Ishikawa (cell line): ENCODE results near the gene WDR41.

Experiments used
- CEBPB ChIP-seq: IDR thresholded peaks from 2 replicates; pipeline ENCODE4 v1.6.1; 2012
- CREB1 ChIP-seq: IDR thresholded peaks from 2 replicates; pipeline ENCODE4 v1.6.1; 2012; ENCODE audit warnings: low read depth
- EP300 ChIP-seq: IDR thresholded peaks from 2 replicates; pipeline ENCODE4 v1.6.1; 2012; ENCODE audit warnings: borderline replicate concordance
- MAX ChIP-seq: IDR thresholded peaks from 2 replicates; pipeline ENCODE4 v1.6.1; 2012
- RAD21 ChIP-seq: IDR thresholded peaks from 2 replicates; pipeline ENCODE4 v1.6.1; 2012; ENCODE audit warnings: low read depth
- TAF1 ChIP-seq: IDR thresholded peaks from 2 replicates; pipeline ENCODE4 v1.6.1; 2012; ENCODE audit warnings: low read depth, mild to moderate bottlenecking
- TCF12 ChIP-seq: IDR thresholded peaks from 2 replicates; pipeline ENCODE4 v1.6.1; 2012; ENCODE audit warnings: low read depth
- YY1 ChIP-seq: IDR thresholded peaks from 2 replicates; pipeline ENCODE4 v1.6.1; 2012; ENCODE audit warnings: low read depth
- ZBTB7A ChIP-seq: IDR thresholded peaks from 2 replicates; pipeline ENCODE4 v1.6.1; 2012; ENCODE audit warnings: low read depth
- TF ChIP-seq, protein P1 (sequence below): IDR thresholded peaks from 2 replicates; pipeline ENCODE4 v1.6.1; 2012; ENCODE audit warnings: low read depth, mild to moderate bottlenecking

GRCh38 chr5:77418601-77419581 is 73.2 kb downstream of the WDR41 start:
- TF ChIP-seq MAX (no peak), ZBTB7A (no peak), TCF12 (no peak), TAF1 (no peak), CREB1 (no peak), CEBPB (no peak), RAD21 (no peak), EP300 (no peak), YY1 (no peak)
- TF ChIP-seq, protein P1, sequence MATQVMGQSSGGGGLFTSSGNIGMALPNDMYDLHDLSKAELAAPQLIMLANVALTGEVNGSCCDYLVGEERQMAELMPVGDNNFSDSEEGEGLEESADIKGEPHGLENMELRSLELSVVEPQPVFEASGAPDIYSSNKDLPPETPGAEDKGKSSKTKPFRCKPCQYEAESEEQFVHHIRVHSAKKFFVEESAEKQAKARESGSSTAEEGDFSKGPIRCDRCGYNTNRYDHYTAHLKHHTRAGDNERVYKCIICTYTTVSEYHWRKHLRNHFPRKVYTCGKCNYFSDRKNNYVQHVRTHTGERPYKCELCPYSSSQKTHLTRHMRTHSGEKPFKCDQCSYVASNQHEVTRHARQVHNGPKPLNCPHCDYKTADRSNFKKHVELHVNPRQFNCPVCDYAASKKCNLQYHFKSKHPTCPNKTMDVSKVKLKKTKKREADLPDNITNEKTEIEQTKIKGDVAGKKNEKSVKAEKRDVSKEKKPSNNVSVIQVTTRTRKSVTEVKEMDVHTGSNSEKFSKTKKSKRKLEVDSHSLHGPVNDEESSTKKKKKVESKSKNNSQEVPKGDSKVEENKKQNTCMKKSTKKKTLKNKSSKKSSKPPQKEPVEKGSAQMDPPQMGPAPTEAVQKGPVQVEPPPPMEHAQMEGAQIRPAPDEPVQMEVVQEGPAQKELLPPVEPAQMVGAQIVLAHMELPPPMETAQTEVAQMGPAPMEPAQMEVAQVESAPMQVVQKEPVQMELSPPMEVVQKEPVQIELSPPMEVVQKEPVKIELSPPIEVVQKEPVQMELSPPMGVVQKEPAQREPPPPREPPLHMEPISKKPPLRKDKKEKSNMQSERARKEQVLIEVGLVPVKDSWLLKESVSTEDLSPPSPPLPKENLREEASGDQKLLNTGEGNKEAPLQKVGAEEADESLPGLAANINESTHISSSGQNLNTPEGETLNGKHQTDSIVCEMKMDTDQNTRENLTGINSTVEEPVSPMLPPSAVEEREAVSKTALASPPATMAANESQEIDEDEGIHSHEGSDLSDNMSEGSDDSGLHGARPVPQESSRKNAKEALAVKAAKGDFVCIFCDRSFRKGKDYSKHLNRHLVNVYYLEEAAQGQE: no peak
